Stomach (tissue), 4 donors: ENCODE data around the gene P4HA3.

Source experiments
- EP300 ChIP-seq: sonication (generic); formaldehyde crosslinking; IDR thresholded peaks from one replicate; pipeline ENCODE4 v1.6.1; 2017; ENCODE audit warnings: antibody characterized with exemption
- POLR2AphosphoS5 ChIP-seq, 3 donors: sonication (generic); formaldehyde crosslinking; IDR thresholded peaks; one replicate each; pipeline ENCODE4 v1.6.1; 2016; ENCODE audit warnings: antibody characterized with exemption in 3 of 3
- TF ChIP-seq, protein P1 (sequence below), 7 experiments: fragments of 450-650 bp in 4 of 7; fragments of 200-600 bp in 3 of 7; sonication (generic) in 3 of 7; IDR thresholded peaks; one replicate each; pipeline ENCODE4 v1.5.1; 2016 to 2019; ENCODE audit warnings: antibody characterized with exemption in 7 of 7, control low read depth in 2 of 7, mild to moderate bottlenecking in 1 of 7

- TF ChIP-seq POLR2AphosphoS5 (IDR thresholded peaks at IDR 0.05) = no peak
- no peak for TF ChIP-seq EP300
- TF ChIP-seq, protein P1, sequence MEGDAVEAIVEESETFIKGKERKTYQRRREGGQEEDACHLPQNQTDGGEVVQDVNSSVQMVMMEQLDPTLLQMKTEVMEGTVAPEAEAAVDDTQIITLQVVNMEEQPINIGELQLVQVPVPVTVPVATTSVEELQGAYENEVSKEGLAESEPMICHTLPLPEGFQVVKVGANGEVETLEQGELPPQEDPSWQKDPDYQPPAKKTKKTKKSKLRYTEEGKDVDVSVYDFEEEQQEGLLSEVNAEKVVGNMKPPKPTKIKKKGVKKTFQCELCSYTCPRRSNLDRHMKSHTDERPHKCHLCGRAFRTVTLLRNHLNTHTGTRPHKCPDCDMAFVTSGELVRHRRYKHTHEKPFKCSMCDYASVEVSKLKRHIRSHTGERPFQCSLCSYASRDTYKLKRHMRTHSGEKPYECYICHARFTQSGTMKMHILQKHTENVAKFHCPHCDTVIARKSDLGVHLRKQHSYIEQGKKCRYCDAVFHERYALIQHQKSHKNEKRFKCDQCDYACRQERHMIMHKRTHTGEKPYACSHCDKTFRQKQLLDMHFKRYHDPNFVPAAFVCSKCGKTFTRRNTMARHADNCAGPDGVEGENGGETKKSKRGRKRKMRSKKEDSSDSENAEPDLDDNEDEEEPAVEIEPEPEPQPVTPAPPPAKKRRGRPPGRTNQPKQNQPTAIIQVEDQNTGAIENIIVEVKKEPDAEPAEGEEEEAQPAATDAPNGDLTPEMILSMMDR (IDR thresholded peaks at IDR 0.05) = no peak
Measured at GRCh38 chr11:74355626-74356025, 44.2 kb upstream of the P4HA3 start.
